ENCODE measurements around the gene COBLL1.

DNA sequence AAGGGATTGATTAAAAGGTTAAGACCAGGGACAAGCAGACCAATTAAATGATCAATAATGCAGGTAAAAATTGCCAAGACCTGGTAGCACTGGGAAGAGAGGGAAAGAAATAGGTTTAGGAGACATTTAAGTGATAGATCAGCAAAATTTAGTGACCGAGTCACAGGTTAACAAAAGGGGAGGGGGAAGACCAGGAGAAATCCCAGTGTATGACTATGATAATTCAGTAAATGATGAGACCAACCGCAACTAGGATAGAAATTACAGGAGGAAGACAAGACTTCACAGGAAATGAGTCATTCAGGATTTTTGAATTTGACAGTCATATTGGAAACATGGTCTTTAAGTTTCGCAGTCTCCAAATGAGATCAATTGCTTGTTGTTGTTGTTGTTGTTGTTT is 62.9 kb downstream of the COBLL1 start:
- TF ChIP-seq REST (IDR thresholded peaks at IDR 0.05; ENCODE audit: insufficient read depth in 1 of 2, low read depth in 2 of 2, low read length in 2 of 2) (no peak), SIN3A (IDR thresholded peaks at IDR 0.05; ENCODE audit: borderline replicate concordance, insufficient read depth, low read length) (no peak), POLR2AphosphoS5 (IDR thresholded peaks at IDR 0.05; ENCODE audit: low read depth, low read length) (no peak), TAF1 (IDR thresholded peaks at IDR 0.05; ENCODE audit: borderline replicate concordance, insufficient read depth, low read length) (no peak), FOXP2 (optimal IDR thresholded peaks at IDR 0.05; ENCODE audit: borderline replicate concordance, extremely low read depth, extremely low read length, insufficient read depth) (no peak)
